ENCODE results near the gene SOCS7. TPM values are rescaled to one million over a fixed set of nuclear protein-coding genes. Genes with fewer than 3 reads are reported as not detected.

SOCS7 gene
- total and polyA plus RNA-seq, 2 experiments from 2014 or later = 2.7 to 15.9 TPM

DNA sequence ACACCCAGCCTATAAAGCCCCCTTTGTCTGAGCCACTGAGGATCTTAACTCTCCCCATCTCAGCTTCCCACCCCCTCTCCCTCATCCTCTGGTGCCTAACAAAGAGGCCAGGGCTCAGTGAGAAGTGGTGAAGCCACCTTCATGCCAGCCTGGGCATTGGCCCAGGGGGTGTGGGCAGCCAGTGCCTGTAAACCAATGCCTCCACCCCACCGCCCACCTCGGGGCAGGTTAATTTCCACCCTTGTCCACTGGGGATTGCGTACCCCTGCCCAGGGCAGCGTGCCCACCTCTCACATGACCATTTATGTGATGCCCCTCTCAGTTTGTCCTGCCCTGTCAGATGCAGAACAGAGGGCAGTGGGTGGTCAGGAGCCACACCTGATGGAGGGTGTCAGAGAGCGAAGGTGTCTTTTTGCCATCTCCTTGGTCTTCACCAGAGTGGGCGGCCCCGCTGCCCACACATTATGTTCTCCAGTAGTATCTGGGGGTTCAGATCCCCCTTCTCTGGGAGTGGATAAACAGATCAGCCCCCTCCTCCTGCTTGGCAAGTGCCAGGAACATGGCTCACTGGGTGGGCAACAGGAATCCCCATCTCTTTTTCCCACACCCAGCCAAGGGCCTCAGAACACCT, 66.5 kb downstream of the SOCS7 start:
- no peak for DNase-seq (ENCODE audit: low spot score)
- H3K4me1 ChIP-seq (ENCODE audit: insufficient read depth) = peaks cover 34% of the 10 kb centered on the region
- H2AFZ ChIP-seq = no peak overlapping the region
- WGBS (ENCODE audit: low lambda C conversion rate, missing lambda C conversion rate) = 94% methylated on average over 7 of the region's 7 CpGs
- no peaks in the 10 kb centered on the region for H3K79me2 ChIP-seq
- H3K9me2 ChIP-seq (replicated peaks; ENCODE audit: insufficient read depth) = no peaks in the 10 kb centered on the region
- H3K27me3 ChIP-seq = peaks cover 32% of the 10 kb centered on the region
- peak overlapping the region; percentile 90 for H3K4me2 ChIP-seq
- H3K9me3 ChIP-seq (ENCODE audit: low read depth) = no peaks in the 10 kb centered on the region
- no peak for TF ChIP-seq EZH2phosphoT487 (IDR thresholded peaks at IDR 0.05; ENCODE audit: low read depth, severe bottlenecking, unreplicated experiment)
- TF ChIP-seq EZH2 (IDR thresholded peaks at IDR 0.05; ENCODE audit: borderline replicate concordance) = no peak
- TF ChIP-seq, protein P1, sequence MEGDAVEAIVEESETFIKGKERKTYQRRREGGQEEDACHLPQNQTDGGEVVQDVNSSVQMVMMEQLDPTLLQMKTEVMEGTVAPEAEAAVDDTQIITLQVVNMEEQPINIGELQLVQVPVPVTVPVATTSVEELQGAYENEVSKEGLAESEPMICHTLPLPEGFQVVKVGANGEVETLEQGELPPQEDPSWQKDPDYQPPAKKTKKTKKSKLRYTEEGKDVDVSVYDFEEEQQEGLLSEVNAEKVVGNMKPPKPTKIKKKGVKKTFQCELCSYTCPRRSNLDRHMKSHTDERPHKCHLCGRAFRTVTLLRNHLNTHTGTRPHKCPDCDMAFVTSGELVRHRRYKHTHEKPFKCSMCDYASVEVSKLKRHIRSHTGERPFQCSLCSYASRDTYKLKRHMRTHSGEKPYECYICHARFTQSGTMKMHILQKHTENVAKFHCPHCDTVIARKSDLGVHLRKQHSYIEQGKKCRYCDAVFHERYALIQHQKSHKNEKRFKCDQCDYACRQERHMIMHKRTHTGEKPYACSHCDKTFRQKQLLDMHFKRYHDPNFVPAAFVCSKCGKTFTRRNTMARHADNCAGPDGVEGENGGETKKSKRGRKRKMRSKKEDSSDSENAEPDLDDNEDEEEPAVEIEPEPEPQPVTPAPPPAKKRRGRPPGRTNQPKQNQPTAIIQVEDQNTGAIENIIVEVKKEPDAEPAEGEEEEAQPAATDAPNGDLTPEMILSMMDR (IDR thresholded peaks at IDR 0.05; ENCODE audit: poor library complexity) = no peak
- no peaks in the 10 kb centered on the region for H4K20me1 ChIP-seq (ENCODE audit: insufficient read depth, poor library complexity, severe bottlenecking)
- no peaks in the 10 kb centered on the region for H3K36me3 ChIP-seq (replicated peaks; ENCODE audit: insufficient read depth, low read depth)
- no peak overlapping the region for H3K4me3 ChIP-seq
- H3K27ac ChIP-seq = no peak overlapping the region

- Histone ChIP-seq H4K20me1 (ENCODE audit: insufficient read depth, poor library complexity, severe bottlenecking) (no peaks in the 10 kb centered on the region), H3K4me3 (no peak overlapping the region), H3K4me1 (ENCODE audit: insufficient read depth) (peaks cover 34% of the 10 kb centered on the region), H3K36me3 (replicated peaks; ENCODE audit: insufficient read depth, low read depth) (no peaks in the 10 kb centered on the region), H3K9me2 (replicated peaks; ENCODE audit: insufficient read depth) (no peaks in the 10 kb centered on the region), H3K27ac (no peak overlapping the region), H2AFZ (no peak overlapping the region), H3K27me3 (peaks cover 32% of the 10 kb centered on the region), H3K9me3 (ENCODE audit: low read depth) (no peaks in the 10 kb centered on the region), H3K79me2 (no peaks in the 10 kb centered on the region), H3K4me2 (peak overlapping the region; percentile 90)
- TF ChIP-seq, protein P1 (IDR thresholded peaks at IDR 0.05; ENCODE audit: poor library complexity) = no peak
- no peak for TF ChIP-seq EZH2 (IDR thresholded peaks at IDR 0.05; ENCODE audit: borderline replicate concordance)
- TF ChIP-seq EZH2phosphoT487 (IDR thresholded peaks at IDR 0.05; ENCODE audit: low read depth, severe bottlenecking, unreplicated experiment) = no peak
- WGBS (ENCODE audit: low lambda C conversion rate, missing lambda C conversion rate) = 8% methylated on average over 37 of the region's 78 CpGs
- DNase-seq (ENCODE audit: low spot score) = no peak
Measured at GRCh38 chr17:38418693-38419507, 67.3 kb downstream of the SOCS7 start.

- peaks cover 34% of the 10 kb centered on the region for H3K4me1 ChIP-seq (ENCODE audit: insufficient read depth)
- H3K4me3 ChIP-seq = no peak overlapping the region
- 26% methylated on average over 7 of the region's 10 CpGs for WGBS (ENCODE audit: low lambda C conversion rate, missing lambda C conversion rate)
- no peaks in the 10 kb centered on the region for H3K9me3 ChIP-seq (ENCODE audit: low read depth)
- no peaks in the 10 kb centered on the region for H3K36me3 ChIP-seq (replicated peaks; ENCODE audit: insufficient read depth, low read depth)
- no peak overlapping the region for H3K27ac ChIP-seq
- peaks cover 32% of the 10 kb centered on the region for H3K27me3 ChIP-seq
- H3K79me2 ChIP-seq = no peaks in the 10 kb centered on the region
- no peak overlapping the region for H2AFZ ChIP-seq
- TF ChIP-seq, protein P1 (IDR thresholded peaks at IDR 0.05; ENCODE audit: poor library complexity) = no peak
- TF ChIP-seq EZH2 (IDR thresholded peaks at IDR 0.05; ENCODE audit: borderline replicate concordance) = no peak
- no peak for TF ChIP-seq EZH2phosphoT487 (IDR thresholded peaks at IDR 0.05; ENCODE audit: low read depth, severe bottlenecking, unreplicated experiment)
- no peaks in the 10 kb centered on the region for H4K20me1 ChIP-seq (ENCODE audit: insufficient read depth, poor library complexity, severe bottlenecking)
- DNase-seq (ENCODE audit: low spot score) = no peak
- H3K4me2 ChIP-seq = peak overlapping the region; percentile 90
- no peaks in the 10 kb centered on the region for H3K9me2 ChIP-seq (replicated peaks; ENCODE audit: insufficient read depth)
Measured at GRCh38 chr17:38419508-38419981, 67.9 kb downstream of the SOCS7 start.

Measured in hepatocyte (in vitro differentiated cells).